GM18861 (cell line): Measurements from ENCODE around the gene CLPTM1L.

ENCODE experiments used
- ATAC-seq: cut with Tn5 transposase; IDR thresholded peaks from one replicate; pipeline ENCODE4 v1.9.1; 2021; ENCODE audit not compliant: unreplicated experiment

The CLPTM1L gene

GRCh38 chr5:1315709-1316587 lies 29.0 kb downstream of the CLPTM1L start:
- peak; percentile 57 for ATAC-seq

- no peak for ATAC-seq
Measured at GRCh38 chr5:1315018-1315708, 29.7 kb downstream of the CLPTM1L start.

- no peak for ATAC-seq
Measured at GRCh38 chr5:1314564-1314982, 30.3 kb downstream of the CLPTM1L start.

GRCh38 chr5:1312993-1313833 lies 31.7 kb downstream of the CLPTM1L start:
- ATAC-seq: peak; percentile 72

- ATAC-seq: no peak
Measured at GRCh38 chr5:1312206-1312605, 32.7 kb downstream of the CLPTM1L start.

- no peak for ATAC-seq
Measured at GRCh38 chr5:1311439-1312055, 33.4 kb downstream of the CLPTM1L start.

GRCh38 chr5:1310118-1310517 lies 34.8 kb downstream of the CLPTM1L start:
- ATAC-seq: no peak

- no peak for ATAC-seq
Measured at GRCh38 chr5:1304033-1304432, 40.9 kb downstream of the CLPTM1L start.

- no peak for ATAC-seq
Measured at GRCh38 chr5:1302258-1302657, 42.6 kb downstream of the CLPTM1L start.

GRCh38 chr5:1300581-1301083 lies 44.3 kb downstream of the CLPTM1L start:
- no peak for ATAC-seq

GRCh38 chr5:1299961-1300360 lies 44.9 kb downstream of the CLPTM1L start:
- ATAC-seq: no peak

- ATAC-seq: no peak
Measured at GRCh38 chr5:1299511-1299850, 45.4 kb downstream of the CLPTM1L start.

- no peak for ATAC-seq
Measured at GRCh38 chr5:1298723-1299510, 46.0 kb downstream of the CLPTM1L start.

GRCh38 chr5:1298067-1298551 lies 46.8 kb downstream of the CLPTM1L start:
- no peak for ATAC-seq

- no peak for ATAC-seq
Measured at GRCh38 chr5:1297243-1297642, 47.7 kb downstream of the CLPTM1L start.

GRCh38 chr5:1295650-1296037 lies 49.3 kb downstream of the CLPTM1L start:
- no peak for ATAC-seq

- ATAC-seq: no peak
Measured at GRCh38 chr5:1294835-1295649, 49.9 kb downstream of the CLPTM1L start, which contains the start of gene TERT. TERT (minus strand) TSS chr5:1295068; CDS start chr5:1294989, 79 bp downstream.

- no peak for ATAC-seq
Measured at GRCh38 chr5:1294206-1294834, 50.6 kb downstream of the CLPTM1L start.
